Panc1 (cell line): Measurements from ENCODE around the gene FAM184B. TPM values are rescaled to one million over a fixed set of nuclear protein-coding genes. Genes with fewer than 3 reads are reported as not detected.

Experiments used
- ATAC-seq: fragments of 200-7000 bp; cut with Tn5 transposase; 2 replicates; pipeline ENCODE4 v1.9.1; 2020; ENCODE audit warnings: mild to moderate bottlenecking, moderate library complexity
- BruUV-seq: library from RNA; stranded (reverse); fragments of 400-500 nt; replicated peaks from 2 replicates; lab custom pipeline; 2021; lab: Mats Ljungman, UMichigan
- CTCF ChIA-PET: fragments of 300-600 bp; sonication (Branson Sonifier 250); formaldehyde crosslinking; loops from one replicate; lab custom pipeline; 2022; ENCODE audit warnings: antibody characterized with exemption; lab: Charles Lee
- POLR2A ChIA-PET: fragments of 300-600 bp; sonication (Branson Sonifier 250); formaldehyde crosslinking; loops from one replicate; lab custom pipeline; 2022; ENCODE audit warnings: antibody characterized with exemption; lab: Charles Lee
- DNase-seq: peaks from one replicate; pipeline ENCODE4 v3.0.0-alpha.2; 2010; ENCODE audit warnings: low read depth, low spot score
- H3K27ac ChIP-seq: 2 replicates; pipeline ENCODE4 v1.5.1; 2011; ENCODE audit warnings: mild to moderate bottlenecking, low read length, inconsistent platforms
- H3K27me3 ChIP-seq: fragments of 200-500 bp; sonication (Bioruptor generic); 2 replicates; pipeline ENCODE4 v1.6.0; 2014; ENCODE audit warnings: low read length, inconsistent platforms; ENCODE audit not compliant: control insufficient read depth, insufficient read depth
- H3K36me3 ChIP-seq: fragments of 200-500 bp; sonication (Bioruptor generic); 2 replicates; pipeline ENCODE4 v1.5.1; 2014; ENCODE audit warnings: inconsistent platforms, mild to moderate bottlenecking, low read length, moderate library complexity; ENCODE audit not compliant: control insufficient read depth, insufficient read depth
- H3K4me1 ChIP-seq: 2 replicates; pipeline ENCODE4 v1.5.1; 2011; ENCODE audit warnings: inconsistent platforms, mild to moderate bottlenecking, low read length, moderate library complexity; ENCODE audit not compliant: control insufficient read depth, insufficient read depth
- H3K4me3 ChIP-seq, 2 experiments: 2 replicates each; pipeline ENCODE4 v1.5.1; 2011 to 2012; ENCODE audit warnings: low read depth in 2 of 2, low read length in 2 of 2, mild to moderate bottlenecking in 2 of 2, inconsistent platforms in 1 of 2, moderate library complexity in 1 of 2
- H3K9me3 ChIP-seq: fragments of 200-500 bp; sonication (Bioruptor generic); 2 replicates; pipeline ENCODE4 v1.5.1; 2014; ENCODE audit warnings: low read depth, mild to moderate bottlenecking, inconsistent platforms, low read length, moderate library complexity; ENCODE audit not compliant: control insufficient read depth, insufficient read depth
- CTCF ChIP-seq: fragments of 450-650 bp; IDR thresholded peaks from 2 replicates; pipeline ENCODE4 v1.5.1; 2017; ENCODE audit warnings: mild to moderate bottlenecking
- POLR2AphosphoS5 ChIP-seq: IDR thresholded peaks from 2 replicates; pipeline ENCODE4 v1.6.1; 2012; ENCODE audit warnings: mild to moderate bottlenecking, low read depth, low read length, moderate library complexity
- SIN3A ChIP-seq: IDR thresholded peaks from 2 replicates; pipeline ENCODE4 v1.6.1; 2012; ENCODE audit warnings: low read depth, mild to moderate bottlenecking, low read length, moderate library complexity, borderline replicate concordance; ENCODE audit not compliant: insufficient read depth
- TCF7L2 ChIP-seq: IDR thresholded peaks from 2 replicates; pipeline ENCODE4 v1.6.1; 2011; ENCODE audit warnings: mild to moderate bottlenecking, low read depth, low read length, inconsistent platforms
- in situ Hi-C: cut with HindIII; loops from 2 replicates; pipeline ENCODE4 v1.10.0; 2016; ENCODE audit warnings: low sequenced_read_pairs, low pct_unique_long_range_greater_than_20kb
- intact Hi-C: fragments of 100-400 bp; cut with micrococcal nuclease; formaldehyde crosslinking; loops from one replicate; pipeline ENCODE4 v1.10.0; 2022; ENCODE audit not compliant: unreplicated experiment
- total RNA-seq: library from RNA; stranded (reverse); gene quantifications from one replicate; pipeline ENCODE4 v1.2.1, GENCODE V29; 2021; ENCODE audit not compliant: unreplicated experiment
- TF ChIP-seq, protein P1 (sequence below), 2 experiments: IDR thresholded peaks; 2 replicates each; pipeline ENCODE4 v1.6.1; 2011 to 2012; ENCODE audit warnings: low read depth in 2 of 2, control low read depth in 1 of 2, low read length in 1 of 2, mild to moderate bottlenecking in 1 of 2, moderate library complexity in 1 of 2; ENCODE audit not compliant: insufficient read depth in 1 of 2

The FAM184B gene
- total RNA-seq, 1 experiment from 2014 or later: 0.03 TPM

- Histone ChIP-seq H3K9me3 (no peaks in the 10 kb centered on the region), H3K4me3 (no peak overlapping the region), H3K27ac (no peak overlapping the region), H3K36me3 (no peaks in the 10 kb centered on the region), H3K4me1 (no peaks in the 10 kb centered on the region), H3K27me3 (no peaks in the 10 kb centered on the region)
- no TSS peak for BruUV-seq
- TF ChIP-seq SIN3A (no peak), CTCF (no peak), POLR2AphosphoS5 (no peak), TCF7L2 (no peak)
- TF ChIP-seq, protein P1, sequence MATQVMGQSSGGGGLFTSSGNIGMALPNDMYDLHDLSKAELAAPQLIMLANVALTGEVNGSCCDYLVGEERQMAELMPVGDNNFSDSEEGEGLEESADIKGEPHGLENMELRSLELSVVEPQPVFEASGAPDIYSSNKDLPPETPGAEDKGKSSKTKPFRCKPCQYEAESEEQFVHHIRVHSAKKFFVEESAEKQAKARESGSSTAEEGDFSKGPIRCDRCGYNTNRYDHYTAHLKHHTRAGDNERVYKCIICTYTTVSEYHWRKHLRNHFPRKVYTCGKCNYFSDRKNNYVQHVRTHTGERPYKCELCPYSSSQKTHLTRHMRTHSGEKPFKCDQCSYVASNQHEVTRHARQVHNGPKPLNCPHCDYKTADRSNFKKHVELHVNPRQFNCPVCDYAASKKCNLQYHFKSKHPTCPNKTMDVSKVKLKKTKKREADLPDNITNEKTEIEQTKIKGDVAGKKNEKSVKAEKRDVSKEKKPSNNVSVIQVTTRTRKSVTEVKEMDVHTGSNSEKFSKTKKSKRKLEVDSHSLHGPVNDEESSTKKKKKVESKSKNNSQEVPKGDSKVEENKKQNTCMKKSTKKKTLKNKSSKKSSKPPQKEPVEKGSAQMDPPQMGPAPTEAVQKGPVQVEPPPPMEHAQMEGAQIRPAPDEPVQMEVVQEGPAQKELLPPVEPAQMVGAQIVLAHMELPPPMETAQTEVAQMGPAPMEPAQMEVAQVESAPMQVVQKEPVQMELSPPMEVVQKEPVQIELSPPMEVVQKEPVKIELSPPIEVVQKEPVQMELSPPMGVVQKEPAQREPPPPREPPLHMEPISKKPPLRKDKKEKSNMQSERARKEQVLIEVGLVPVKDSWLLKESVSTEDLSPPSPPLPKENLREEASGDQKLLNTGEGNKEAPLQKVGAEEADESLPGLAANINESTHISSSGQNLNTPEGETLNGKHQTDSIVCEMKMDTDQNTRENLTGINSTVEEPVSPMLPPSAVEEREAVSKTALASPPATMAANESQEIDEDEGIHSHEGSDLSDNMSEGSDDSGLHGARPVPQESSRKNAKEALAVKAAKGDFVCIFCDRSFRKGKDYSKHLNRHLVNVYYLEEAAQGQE (IDR thresholded peaks at IDR 0.05; ENCODE audit: insufficient read depth in 1 of 2, low read depth in 2 of 2, low read length in 1 of 2): no peak
- ATAC-seq: no peak
- POLR2A ChIA-PET: no interaction called here
- intact Hi-C loops (no loop called here), in situ Hi-C loops (no loop called here)
- DNase-seq: no peak
- CTCF ChIA-PET: no interaction called here
Measured at GRCh38 chr4:17682222-17682566, 99.2 kb downstream of the FAM184B start.

DNA sequence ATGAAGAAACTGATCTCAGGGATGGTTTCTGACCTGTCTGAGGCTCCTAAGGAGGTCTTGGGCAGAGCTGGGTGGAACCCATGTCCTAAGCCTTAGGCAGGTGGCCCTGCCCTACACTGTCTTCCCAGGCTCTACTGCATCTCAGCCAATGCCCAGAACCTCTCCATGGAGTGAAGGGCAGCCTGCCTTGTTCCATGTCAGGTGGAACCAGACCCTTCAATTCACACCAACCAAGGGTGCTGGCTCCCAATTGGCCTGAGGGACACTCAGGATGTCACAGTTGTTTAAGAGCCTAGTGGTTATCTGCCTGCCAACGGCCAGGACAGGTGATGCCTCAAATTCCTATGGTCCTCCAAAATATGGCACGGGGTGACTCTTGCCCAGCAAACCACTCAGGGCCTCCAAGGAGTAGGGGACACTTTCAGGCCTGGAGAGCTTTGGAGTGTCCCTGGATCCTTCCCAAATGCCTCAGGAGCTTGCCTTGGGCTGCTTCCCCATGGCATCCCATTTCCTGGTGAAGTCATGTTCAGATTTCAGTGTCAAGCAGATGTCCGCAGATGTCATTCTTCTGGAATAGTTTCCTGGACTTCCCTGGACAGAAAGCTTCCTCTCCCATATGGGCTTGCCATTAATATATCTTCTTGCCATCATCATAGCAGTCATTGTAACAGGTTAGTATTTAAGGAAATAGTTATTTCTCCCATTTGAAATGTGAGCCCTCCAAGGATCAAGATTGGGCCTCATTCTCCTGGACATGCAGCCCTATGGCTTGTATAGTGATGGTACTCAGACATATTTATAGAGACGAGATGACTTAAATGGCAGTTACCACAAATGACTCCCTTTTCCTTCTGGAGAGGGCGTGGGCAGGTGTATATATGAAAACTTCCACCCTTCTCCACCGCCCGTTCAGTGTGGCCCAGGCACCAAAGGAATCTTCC, 99.9 kb downstream of the FAM184B start:
- ATAC-seq (no peak), DNase-seq (no peak)
- Histone ChIP-seq H3K27me3 (no peaks in the 10 kb centered on the region), H3K9me3 (no peaks in the 10 kb centered on the region), H3K4me1 (no peaks in the 10 kb centered on the region), H3K36me3 (no peaks in the 10 kb centered on the region), H3K27ac (no peak overlapping the region), H3K4me3 (no peak overlapping the region)
- ChIA-PET POLR2A (no interaction called here), CTCF (no interaction called here)
- in situ Hi-C loops (no loop called here), intact Hi-C loops (no loop called here)
- TF ChIP-seq, protein P1 (IDR thresholded peaks at IDR 0.05; ENCODE audit: insufficient read depth in 1 of 2, low read depth in 2 of 2, low read length in 1 of 2): no peak
- TF ChIP-seq SIN3A (no peak), POLR2AphosphoS5 (no peak), TCF7L2 (no peak), CTCF (no peak)
- BruUV-seq: no TSS peak
